Measurements from ENCODE around the gene ADARB2.

DNA sequence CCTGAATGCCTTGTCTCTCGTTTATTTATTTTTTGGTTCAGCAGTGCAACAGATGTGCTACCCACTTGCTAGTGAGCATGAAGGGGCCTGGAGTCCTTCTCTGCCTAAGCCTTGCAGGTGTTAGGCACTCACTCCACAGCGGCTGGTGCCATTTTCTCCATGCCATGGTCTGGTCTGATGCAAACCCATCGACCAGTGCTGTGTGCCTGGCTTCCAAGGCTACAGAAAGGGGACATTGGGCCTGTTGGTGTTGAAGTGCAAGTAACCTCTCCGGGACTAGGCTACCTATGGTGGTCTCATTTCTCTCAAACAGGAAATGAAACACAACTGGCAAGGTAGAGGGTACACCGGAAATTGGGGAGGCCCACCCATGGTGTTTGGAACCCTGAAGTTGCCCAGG lies 198.1 kb downstream of the ADARB2 start:
- TF ChIP-seq CTCF (IDR thresholded peaks at IDR 0.05) (no peak), ZFX (IDR thresholded peaks at IDR 0.05; ENCODE audit: borderline replicate concordance) (no peak)
